SW 1271 (cell line): Measurements from ENCODE around the gene HNRNPR.
"Not testable (repeated sequence)": the region's sequence is repeated elsewhere in the genome, so short reads cannot be mapped to it uniquely, and the experiment has no call there.

Experiments
- DNase-seq, 2 experiments: peaks; one replicate each; lab custom pipeline; 2025; lab: John Stamatoyannopoulos, UW

The HNRNPR gene

DNA sequence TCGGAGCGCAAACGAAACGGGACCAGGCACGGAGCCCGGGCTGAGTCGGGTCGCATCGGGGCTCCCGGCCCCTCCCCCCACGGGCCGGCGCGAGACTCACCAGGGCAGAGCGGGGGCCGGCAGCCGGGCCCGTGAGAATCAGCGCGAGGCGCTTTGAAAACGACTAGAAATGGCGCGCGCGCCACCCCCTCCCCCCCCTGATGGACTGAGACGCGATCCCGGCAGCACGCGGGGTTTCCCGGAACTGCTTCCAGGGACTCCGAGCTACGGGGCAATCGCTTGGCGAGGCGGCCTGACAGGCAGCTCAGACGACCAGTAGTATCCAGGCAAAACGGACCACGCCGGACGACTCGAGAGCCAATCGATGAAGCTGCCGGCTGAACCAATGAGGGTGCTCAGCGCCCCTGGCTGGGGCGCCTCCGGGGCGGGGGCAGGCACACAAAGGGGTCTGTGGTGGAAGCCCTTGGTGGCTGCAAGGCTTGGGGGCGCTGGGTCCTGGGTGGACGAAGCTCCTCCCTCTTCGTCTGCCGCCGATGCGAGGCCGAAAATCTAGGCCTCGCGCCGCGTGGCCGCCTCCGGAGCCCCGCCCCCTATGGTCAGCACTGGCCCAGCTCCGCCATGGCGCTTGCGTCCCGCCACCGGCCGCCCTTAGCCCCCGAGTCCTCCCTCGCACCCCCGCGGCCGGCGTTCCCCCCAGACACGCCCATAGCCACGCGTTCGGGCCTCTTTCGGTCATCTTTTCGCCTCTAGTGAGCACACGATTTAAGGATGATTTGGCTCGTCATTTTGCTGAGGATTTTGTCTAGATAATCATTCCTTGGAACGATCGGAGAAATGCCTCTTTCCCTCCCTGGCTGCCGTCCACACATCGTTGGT is at the start of gene HNRNPR:
Gene HNRNPR, minus strand, starts transcription at position 174 of the 876 bp plus-strand sequence. CDS start 3,276 bp downstream, outside the sequence.
- peak; percentile 97 to 98 for DNase-seq

DNA sequence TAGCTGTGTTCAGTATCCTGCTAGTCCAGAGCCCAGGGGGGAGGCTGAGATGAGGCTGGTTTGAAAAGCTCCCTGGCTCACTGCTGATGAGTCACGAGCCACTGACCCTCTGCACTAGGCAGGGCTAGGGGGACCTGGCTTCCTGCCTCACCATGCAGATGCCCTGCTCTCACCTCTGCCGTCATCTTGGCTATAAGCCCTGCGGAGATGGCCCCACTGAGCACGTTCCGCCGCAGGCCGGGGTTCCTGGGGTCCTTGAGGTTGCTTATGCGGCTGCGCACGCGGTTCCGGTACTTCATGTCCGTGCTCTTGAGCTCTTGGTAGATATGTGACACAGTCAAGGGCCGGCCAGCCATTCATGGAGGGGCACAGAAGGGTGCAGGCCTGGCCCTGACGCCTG is 49.6 kb upstream of the HNRNPR start:
- DNase-seq: no peak

DNA sequence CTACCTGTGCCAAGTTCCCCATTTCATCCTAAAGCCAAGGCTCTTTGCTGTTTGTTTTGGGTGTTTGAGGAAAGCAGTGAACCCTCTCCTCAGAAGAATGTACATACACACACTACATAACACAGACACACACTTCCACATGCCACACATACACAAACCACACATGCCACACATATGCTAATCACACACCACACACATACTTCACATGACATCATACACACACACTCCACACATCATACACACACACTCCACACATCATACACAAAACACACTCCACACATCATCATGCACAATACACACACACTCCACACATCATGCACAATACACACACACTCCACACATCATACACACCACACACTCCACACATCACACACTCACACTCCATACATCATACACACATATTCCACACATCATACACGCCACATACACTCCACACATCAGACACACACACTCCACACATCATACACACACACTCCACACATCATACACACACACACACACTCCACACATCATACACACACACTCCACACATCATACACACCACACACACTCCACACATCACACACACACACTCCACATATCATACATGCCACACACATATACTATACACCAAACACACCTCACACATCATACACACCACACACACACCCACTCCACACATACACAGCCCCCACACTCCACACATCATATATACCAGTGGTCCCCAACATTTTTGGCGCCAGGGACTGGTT is 48.2 kb upstream of the HNRNPR start:
- DNase-seq: no peak

DNA sequence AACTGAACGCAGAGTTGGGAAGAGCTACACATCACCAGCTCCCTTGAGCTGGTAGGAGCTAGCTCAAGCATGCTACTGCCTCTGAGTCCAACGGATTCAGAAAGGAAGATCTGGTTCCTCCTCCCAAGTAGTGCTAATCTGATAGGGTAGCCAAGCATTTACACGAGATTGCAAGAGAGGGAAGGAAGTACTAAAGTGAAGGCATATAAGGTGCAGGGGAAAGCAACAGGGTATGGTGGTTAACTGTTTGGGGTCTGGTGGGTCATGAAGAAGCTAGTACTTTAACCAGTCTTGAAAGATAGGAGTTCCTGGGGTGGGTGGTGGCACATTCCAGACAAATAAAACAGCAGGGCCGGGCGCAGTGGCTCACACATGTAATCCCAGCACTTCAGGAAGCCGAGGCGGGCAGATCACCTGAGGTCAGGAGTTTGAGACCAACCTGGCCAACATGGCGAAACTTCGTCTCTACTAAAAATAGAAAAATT is 45.8 kb upstream of the HNRNPR start:
- DNase-seq: no peak

GRCh38 chr1:23387494-23387893 is 43.4 kb upstream of the HNRNPR start:
- DNase-seq: no peak

DNA sequence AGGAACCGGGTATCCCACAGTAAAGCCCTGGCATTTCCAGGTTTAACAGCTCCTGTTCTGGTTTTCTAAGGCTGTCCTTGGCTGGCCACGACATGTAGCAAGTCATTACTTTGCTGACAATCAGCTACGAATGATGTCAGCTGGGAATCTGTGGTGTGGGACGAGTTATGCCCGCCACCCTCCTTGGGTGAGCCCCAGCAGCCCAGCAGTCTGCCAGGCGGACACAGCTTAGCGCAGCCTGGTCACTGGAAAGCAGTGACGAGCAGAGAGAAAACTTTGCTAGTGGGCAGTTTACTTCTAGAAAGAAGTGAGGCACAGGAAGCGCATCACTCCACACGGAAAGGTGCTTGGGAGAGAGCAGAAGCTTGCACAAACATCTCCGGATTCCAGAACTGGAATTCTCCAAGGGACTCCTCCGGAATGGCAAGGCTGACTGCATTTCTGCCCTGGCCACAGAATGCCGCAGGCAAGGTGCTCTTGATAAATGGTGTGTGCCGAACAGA is 41.1 kb upstream of the HNRNPR start:
- DNase-seq: no peak

- DNase-seq: peak in 1 of 2 experiments; percentile 9
Observed at GRCh38 chr1:23384312-23385058, 40.4 kb upstream of the HNRNPR start.

DNA sequence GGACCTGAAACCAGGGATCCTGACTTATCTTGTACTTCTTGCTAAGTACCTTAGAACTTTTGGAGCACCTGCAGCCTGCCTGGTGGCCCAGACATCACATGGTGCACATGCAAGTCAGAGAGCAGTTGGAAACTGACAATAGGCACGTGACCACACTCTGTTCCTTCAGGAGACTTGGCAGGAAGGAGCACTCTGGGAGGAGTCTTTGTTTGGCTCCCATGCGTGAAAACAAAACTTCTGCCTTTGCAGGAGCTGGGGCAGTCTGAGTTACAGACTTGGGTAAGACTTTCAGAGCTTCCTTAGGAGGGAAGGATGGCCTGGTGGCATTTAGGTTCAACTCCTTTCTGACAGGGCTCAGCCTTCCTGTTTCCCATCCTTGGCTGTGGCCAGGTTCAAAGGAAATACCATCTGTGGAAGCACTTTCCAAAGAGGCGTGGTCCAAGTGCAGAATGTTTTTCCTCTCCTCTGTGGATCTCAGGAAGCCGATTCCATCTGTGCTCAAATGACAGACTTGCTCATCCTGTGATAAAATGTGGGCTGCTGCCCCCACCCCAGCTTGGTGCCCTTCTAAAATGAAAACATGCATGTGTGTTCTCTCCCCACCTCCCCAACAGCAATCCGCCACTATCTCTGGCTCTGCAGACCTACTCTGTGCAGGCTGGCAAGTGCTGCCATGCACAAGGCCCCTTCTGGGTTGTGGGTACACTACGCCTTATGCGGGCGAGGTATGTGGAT is 39.7 kb upstream of the HNRNPR start:
- DNase-seq: no peak

GRCh38 chr1:23381233-23381885 is 37.3 kb upstream of the HNRNPR start:
- no peak for DNase-seq

- DNase-seq: no peak
Observed at GRCh38 chr1:23380719-23381118, 36.6 kb upstream of the HNRNPR start.

GRCh38 chr1:23380236-23380635 is 36.2 kb upstream of the HNRNPR start:
- not testable (repeated sequence) for DNase-seq

- peak; percentile 43 to 87 for DNase-seq
Observed at GRCh38 chr1:23376890-23377811, 33.1 kb upstream of the HNRNPR start.

DNA sequence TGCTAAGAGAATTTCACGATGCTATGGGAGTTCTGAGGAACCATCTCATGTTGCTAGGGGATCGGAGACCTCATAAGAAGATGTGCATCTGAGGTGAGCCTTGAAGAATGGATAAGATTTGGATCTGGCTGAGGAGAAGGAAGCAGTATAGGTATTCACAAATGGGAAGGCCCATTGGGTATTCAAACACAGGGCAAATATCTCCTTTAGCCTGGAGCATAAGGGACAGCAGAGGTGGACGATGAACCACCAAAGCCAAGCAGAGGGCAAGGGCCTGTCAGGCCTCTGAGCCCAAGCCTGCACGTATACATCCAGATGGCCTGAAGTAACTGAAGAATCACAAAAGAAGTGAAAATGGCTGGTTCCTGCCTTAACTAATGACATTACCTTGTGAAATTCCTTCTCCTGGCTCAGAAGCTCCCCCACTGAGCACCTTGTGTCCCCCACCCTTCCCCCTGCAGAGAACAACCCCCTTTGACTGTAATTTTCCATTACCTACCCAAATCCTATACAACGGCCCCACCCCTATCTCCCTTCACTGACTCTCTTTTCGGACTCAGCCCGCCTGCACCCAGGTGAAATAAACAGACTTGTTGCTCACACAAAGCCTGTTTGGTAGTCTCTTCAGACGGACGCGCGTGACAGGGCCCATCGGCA is 30.1 kb upstream of the HNRNPR start:
- DNase-seq: not testable (repeated sequence)

GRCh38 chr1:23371987-23372880 is 28.1 kb upstream of the HNRNPR start:
- no peak for DNase-seq

DNA sequence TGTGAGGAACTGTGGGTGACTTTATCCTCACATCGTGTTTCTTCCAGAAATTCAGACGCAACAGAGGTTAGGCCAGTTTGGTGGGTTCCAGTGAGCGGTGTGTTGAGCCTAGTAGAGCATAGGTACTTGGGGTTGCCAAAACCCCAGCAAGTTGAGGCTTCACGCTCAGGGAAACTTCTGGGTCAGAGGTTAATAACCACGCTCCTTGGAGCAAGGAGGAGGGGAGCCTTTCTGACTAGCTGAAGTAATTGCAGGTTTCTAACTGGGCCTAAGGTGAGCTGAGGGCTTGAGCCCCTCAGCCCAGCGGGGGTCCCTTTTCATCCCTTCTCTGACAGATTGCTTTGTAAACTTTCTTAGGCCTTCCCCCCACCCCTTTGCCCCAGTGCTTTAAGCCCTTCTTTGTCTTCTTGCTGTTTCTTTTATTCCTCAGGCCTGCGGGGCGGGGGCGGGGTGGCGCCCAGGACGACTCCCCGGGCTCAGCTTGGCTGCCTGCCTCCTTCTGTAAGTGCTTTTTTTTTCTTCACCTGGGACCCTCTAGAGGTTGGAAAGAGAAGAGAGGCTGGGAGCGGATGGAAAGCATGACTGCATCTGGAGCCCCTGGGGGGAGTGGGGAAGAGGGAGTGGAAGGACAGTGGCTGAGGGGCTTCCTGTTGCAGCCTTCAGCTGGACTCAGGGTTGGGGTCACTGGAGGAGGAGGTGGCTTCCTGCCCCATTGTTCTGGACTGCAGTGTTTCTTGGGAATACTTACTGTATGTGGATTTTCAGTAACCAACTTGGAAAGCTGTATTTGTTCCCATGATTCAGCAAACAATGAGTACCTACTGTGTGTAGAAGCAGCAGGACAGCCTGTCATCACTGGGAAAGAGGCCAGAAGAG is 26.9 kb upstream of the HNRNPR start:
- no peak for DNase-seq

DNA sequence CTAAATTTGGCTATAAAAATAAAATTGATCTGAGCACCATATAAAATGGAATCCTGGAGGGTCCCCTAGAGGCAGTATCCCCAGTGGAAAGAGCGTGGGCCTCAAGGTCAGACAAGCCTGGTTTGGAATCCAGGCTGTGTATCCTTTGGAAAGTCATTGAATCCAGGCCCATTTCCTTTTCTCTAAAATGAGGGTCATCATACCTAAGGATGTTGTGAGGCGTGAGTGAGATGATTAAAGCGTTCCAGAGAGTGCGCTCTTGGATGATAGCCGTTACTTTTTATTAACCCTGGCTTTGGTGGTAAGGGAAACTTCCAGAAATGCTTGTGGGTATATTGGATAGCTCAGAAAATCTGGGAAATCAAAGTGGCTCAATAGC is 26.2 kb upstream of the HNRNPR start:
- no peak for DNase-seq
